Thyroid gland (tissue), 4 donors: ENCODE results near the gene HDAC5.

Source experiments
- POLR2A ChIP-seq, 2 donors: fragments of 450-650 bp; IDR thresholded peaks; one replicate each; pipeline ENCODE4 v1.6.1; 2017; ENCODE audit warnings: antibody characterized with exemption in 2 of 2, mild to moderate bottlenecking in 2 of 2, moderate library complexity in 1 of 2
- TF ChIP-seq, protein P1 (sequence below), 6 experiments: fragments of 200-600 bp in 3 of 6; fragments of 450-650 bp in 3 of 6; sonication (generic) in 3 of 6; IDR thresholded peaks; one replicate each; pipeline ENCODE4 v1.5.1; 2016 to 2019; ENCODE audit warnings: antibody characterized with exemption in 6 of 6, mild to moderate bottlenecking in 2 of 6, inconsistent platforms in 1 of 6, moderate library complexity in 1 of 6

DNA sequence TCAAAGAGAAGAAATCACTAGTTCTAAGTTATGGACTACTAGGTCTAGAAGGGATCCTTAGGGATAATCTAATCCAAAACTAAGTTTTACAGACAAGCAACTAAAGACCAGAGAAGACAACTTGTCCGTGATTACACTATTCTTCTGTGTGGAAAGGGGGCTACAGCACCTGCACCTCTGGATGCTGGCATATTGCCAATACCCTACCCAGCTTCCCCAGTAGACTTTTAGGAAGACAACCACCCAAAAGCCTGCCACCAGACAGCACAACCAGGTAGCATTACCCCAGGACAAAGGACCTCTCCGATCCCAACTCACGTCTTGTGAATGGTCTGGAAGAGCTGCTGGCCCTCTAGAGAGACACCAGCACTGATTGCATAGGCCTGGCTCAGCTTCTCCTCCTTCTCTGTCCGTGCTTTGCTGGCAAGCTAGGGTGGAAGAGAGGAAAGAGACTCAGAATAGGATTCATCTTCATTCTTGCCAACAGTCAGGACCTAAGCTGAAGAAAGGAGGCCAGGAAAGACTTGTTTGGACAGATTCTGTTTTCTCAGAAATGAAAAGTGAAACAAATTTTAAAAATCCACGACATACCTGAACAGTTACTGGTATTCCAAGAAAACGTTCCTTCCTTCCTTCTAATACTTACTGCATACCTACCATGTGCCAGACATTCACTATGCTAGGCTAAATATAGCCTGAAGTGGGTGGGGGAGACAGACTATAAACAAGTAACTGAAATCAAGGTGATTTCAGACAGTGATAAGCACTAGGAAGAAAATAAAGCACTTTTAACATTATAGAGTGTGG is 83.4 kb downstream of the HDAC5 start:
- TF ChIP-seq, protein P1, sequence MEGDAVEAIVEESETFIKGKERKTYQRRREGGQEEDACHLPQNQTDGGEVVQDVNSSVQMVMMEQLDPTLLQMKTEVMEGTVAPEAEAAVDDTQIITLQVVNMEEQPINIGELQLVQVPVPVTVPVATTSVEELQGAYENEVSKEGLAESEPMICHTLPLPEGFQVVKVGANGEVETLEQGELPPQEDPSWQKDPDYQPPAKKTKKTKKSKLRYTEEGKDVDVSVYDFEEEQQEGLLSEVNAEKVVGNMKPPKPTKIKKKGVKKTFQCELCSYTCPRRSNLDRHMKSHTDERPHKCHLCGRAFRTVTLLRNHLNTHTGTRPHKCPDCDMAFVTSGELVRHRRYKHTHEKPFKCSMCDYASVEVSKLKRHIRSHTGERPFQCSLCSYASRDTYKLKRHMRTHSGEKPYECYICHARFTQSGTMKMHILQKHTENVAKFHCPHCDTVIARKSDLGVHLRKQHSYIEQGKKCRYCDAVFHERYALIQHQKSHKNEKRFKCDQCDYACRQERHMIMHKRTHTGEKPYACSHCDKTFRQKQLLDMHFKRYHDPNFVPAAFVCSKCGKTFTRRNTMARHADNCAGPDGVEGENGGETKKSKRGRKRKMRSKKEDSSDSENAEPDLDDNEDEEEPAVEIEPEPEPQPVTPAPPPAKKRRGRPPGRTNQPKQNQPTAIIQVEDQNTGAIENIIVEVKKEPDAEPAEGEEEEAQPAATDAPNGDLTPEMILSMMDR (IDR thresholded peaks at IDR 0.05) = no peak
- no peak for TF ChIP-seq POLR2A (IDR thresholded peaks at IDR 0.05)
